ENCODE results near the gene IAPP. TPM values are rescaled to one million over a fixed set of nuclear protein-coding genes. Genes with fewer than 3 reads are reported as not detected.

The IAPP gene
- total RNA-seq, 3 donors from 2014 or later: not detected

- TF ChIP-seq POLR2AphosphoS5 (IDR thresholded peaks at IDR 0.05) (no peak), CTCF (IDR thresholded peaks at IDR 0.05) (no peak), POLR2A (IDR thresholded peaks at IDR 0.05) (no peak)
- Histone ChIP-seq H3K36me3 (no peaks in the 10 kb centered on the region), H3K27me3 (no peaks in the 10 kb centered on the region), H3K4me1 (no peaks in the 10 kb centered on the region), H3K27ac (no peak overlapping the region), H3K4me3 (no peak overlapping the region), H3K9me3 (no peaks in the 10 kb centered on the region)
- no peak for DNase-seq (ENCODE audit: low spot score in 2 of 2)
- intact Hi-C loops (cut with DNase I; ENCODE audit: low total_unique reads): no loop called here
Observed at GRCh38 chr12:21340403-21340802, 32.3 kb upstream of the IAPP start.

GRCh38 chr12:21341769-21342168, 30.9 kb upstream of the IAPP start:
- no peak for DNase-seq (ENCODE audit: low spot score in 2 of 2)
- no peaks in the 10 kb centered on the region for H3K9me3 ChIP-seq
- TF ChIP-seq POLR2A (IDR thresholded peaks at IDR 0.05) (no peak), POLR2AphosphoS5 (IDR thresholded peaks at IDR 0.05) (no peak), CTCF (IDR thresholded peaks at IDR 0.05) (no peak)
- no peaks in the 10 kb centered on the region for H3K27me3 ChIP-seq
- no peaks in the 10 kb centered on the region for H3K4me1 ChIP-seq
- intact Hi-C loops (cut with DNase I; ENCODE audit: low total_unique reads): no loop called here
- no peaks in the 10 kb centered on the region for H3K36me3 ChIP-seq
- no peak overlapping the region for H3K4me3 ChIP-seq
- no peak overlapping the region for H3K27ac ChIP-seq

GRCh38 chr12:21343636-21344035, 29.1 kb upstream of the IAPP start:
- Histone ChIP-seq H3K27ac (no peak overlapping the region), H3K4me3 (no peak overlapping the region), H3K36me3 (no peaks in the 10 kb centered on the region), H3K27me3 (no peaks in the 10 kb centered on the region), H3K4me1 (no peaks in the 10 kb centered on the region), H3K9me3 (no peaks in the 10 kb centered on the region)
- no peak for DNase-seq (ENCODE audit: low spot score in 2 of 2)
- intact Hi-C loops (cut with DNase I; ENCODE audit: low total_unique reads): no loop called here
- TF ChIP-seq CTCF (IDR thresholded peaks at IDR 0.05): no peak
- no peak for TF ChIP-seq POLR2A (IDR thresholded peaks at IDR 0.05)
- no peak for TF ChIP-seq POLR2AphosphoS5 (IDR thresholded peaks at IDR 0.05)

- no peaks in the 10 kb centered on the region for H3K9me3 ChIP-seq
- TF ChIP-seq POLR2AphosphoS5 (IDR thresholded peaks at IDR 0.05) (no peak), POLR2A (IDR thresholded peaks at IDR 0.05) (no peak), CTCF (IDR thresholded peaks at IDR 0.05) (no peak)
- no peaks in the 10 kb centered on the region for H3K27me3 ChIP-seq
- H3K4me3 ChIP-seq: no peak overlapping the region
- intact Hi-C loops (cut with DNase I; ENCODE audit: low total_unique reads): no loop called here
- no peak for DNase-seq (ENCODE audit: low spot score in 2 of 2)
- no peaks in the 10 kb centered on the region for H3K4me1 ChIP-seq
- no peaks in the 10 kb centered on the region for H3K36me3 ChIP-seq
- no peak overlapping the region for H3K27ac ChIP-seq
Observed at GRCh38 chr12:21346542-21347205, 26.0 kb upstream of the IAPP start.

- H3K27me3 ChIP-seq: no peaks in the 10 kb centered on the region
- no peaks in the 10 kb centered on the region for H3K4me1 ChIP-seq
- TF ChIP-seq POLR2A (IDR thresholded peaks at IDR 0.05): no peak
- no peak for TF ChIP-seq POLR2AphosphoS5 (IDR thresholded peaks at IDR 0.05)
- TF ChIP-seq CTCF (IDR thresholded peaks at IDR 0.05): no peak
- H3K36me3 ChIP-seq: no peaks in the 10 kb centered on the region
- no peak overlapping the region for H3K27ac ChIP-seq
- intact Hi-C loops (cut with DNase I; ENCODE audit: low total_unique reads): no loop called here
- H3K4me3 ChIP-seq: no peak overlapping the region
- no peaks in the 10 kb centered on the region for H3K9me3 ChIP-seq
- DNase-seq (ENCODE audit: low spot score in 2 of 2): no peak
Observed at GRCh38 chr12:21350975-21351374, 21.7 kb upstream of the IAPP start.
